Eye (tissue), 1 donor: ENCODE data around the gene C4orf36.
"Not testable (repeated sequence)": the region's sequence is repeated elsewhere in the genome, so short reads cannot be mapped to it uniquely, and the experiment has no call there.

Experiments
- DNase-seq: peaks from one replicate; pipeline ENCODE4 v3.0.0-alpha.2; 2015

Gene C4orf36

DNA sequence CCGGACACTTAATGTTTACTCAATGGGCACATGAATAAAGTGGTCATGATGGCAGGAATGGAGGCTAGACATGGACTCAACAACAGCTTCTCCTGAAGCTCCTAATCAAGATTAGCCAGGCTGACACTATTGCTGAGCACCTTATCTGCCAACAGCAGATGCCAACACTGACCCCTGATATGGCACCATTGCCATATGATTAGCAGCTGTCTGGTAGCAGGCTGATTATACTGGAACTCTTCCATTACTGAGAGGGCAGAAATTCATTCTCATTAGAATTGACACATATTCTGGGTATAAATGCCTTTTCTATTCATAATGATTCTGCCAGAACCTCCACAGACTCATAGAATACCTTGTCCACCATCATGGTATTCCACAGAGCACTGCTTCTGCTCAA lies 24.2 kb upstream of the C4orf36 start:
- DNase-seq = no peak

DNA sequence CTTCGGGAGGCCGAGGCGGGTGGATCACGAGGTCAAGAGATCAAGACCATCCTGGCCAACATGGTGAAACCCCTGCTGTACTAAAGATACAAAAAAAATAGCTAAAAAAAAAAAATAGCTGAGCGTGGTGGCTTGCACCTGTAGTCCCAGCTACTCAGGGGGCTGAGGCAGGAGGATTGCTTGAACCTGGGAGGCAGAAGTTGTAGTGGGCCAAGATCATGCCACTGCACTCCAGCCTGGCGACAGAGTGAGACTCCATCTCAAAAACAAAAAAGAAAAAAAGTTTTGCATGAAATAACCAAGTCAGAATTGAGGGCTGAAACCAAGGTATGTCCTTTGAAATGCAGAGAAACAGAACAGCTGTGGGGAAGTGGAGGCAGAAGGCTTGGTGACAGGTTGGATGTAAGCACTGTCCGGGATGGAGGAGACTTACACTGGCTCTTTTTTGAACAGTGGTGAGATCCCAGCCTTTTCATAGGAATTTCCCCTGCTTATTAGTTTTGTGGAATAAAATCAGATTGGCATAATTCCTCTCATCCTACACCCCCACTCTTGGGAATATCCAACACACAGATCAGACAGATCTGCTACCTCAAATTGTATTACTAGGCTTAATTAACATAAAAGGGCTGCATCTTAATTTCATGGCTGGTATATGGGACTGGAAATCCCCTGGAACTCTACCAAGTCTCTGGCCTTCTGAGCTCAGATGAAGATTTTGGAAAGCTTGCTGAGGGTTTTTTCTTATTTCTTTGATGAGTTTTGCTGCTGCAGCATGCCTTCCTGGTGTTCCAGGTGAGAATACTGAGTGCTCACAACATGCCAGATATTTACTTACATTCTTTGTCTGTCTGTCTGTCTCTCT lies 18.8 kb upstream of the C4orf36 start:
- no peak for DNase-seq

DNA sequence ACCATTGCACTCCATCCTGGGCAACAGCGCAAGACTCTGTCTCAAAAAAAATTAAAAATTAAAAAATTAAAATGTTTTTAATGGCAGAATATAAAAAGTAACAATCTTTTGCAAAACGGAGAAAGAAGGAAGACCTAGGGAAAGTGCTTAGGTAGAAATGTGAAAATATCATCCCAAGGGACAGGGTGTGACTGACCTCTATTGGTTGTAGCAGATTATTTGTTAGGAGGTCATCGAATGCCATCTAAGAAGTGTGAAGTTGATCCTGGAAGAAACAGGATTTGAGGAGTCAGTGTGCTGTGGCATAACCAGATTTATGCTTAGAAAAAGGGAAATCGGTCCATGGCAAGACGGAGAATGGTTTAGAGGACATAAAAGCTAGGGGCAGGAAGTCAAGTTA lies 18.1 kb upstream of the C4orf36 start:
- no peak for DNase-seq

DNA sequence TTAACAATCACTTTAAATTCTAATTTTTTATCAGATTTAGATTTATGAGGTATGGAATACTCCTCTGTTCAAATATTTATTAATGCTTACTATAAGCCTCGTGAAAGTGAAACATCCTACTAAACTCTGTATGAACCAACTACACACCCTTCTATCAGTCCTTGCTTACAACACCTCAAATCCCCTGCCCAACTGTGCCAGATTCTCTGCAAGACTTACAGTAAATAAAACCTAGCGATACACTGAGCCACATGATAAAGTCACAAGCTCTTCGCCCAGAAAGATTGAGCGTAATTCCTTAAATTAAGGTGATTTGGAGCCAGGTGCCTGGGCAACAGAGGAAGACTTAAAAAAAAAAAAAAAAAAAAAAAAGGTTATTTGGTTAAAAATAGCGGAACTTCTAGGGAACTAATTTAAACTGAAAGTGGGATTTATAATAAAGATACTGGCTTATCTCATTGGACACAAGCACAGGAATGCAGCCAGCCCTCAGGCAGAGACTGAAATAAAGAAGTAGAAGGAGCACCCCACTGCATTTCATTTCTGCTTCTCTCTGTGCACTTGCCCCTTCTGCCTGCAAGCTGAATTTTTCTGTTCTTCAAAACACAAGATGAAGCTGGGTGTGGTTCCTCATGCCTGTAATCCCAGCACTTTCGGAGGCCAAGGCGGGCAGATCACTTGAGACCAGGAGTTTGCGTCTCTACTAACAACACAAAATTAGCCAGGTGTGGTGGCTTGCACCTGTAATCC lies 17.5 kb upstream of the C4orf36 start:
- no peak for DNase-seq

DNA sequence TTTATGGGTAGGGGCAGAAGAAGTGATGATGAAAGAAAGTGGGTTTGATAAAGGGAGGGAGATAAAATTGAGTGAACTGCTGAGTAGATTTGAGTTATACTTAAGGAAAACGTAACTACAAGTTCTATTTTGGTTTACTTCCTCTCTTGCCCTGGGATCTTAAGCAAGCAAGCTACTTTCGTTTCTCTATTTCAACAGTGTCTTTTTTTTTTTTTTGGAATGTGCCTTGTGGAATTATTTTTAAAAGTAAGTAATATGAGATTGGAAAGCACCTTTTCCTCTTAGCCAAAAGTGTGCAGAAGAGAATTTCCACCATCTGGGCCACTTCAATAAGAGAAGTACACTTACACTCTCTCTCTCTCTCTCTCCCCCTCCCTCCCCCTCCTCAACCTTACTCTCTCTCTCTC lies 16.0 kb upstream of the C4orf36 start:
- no peak for DNase-seq

DNA sequence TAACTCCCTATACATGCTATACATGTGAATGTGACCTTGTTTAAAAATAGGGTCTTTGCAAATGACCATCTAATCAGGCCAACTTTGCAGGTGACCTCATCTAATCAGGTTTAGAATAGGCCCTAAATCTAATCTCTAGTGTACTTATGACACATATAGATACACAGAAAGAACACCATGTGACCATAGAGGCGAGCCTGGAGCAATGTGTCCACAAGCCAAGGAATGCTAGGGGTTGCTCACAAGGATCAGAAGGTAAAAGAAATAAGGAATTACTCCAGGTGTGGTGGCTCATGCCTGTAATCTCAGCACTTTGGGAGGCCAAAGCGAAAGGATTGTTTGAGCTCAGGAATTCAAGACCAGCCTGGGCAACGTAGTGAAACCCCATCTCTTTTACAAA lies 9.6 kb upstream of the C4orf36 start:
- no peak for DNase-seq

DNA sequence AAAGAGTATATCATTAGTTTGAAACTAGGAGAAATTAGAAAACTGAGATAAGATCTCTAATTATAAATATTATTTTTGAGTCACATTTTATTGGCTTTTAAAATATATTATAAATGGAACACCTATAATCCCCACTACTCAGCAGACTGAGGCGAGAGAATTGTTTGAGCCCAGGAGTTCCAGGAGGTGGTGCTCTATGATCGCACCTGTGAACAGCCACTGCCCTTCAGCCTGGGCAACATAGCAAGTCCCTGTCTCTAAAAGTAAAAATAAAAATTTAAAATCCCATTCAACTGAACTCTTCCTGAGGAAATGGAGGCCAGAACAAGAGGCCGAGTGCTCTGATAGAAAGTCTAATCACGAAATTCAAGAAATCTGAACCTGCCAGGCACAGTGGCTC lies 6.3 kb upstream of the C4orf36 start:
- DNase-seq = no peak

DNA sequence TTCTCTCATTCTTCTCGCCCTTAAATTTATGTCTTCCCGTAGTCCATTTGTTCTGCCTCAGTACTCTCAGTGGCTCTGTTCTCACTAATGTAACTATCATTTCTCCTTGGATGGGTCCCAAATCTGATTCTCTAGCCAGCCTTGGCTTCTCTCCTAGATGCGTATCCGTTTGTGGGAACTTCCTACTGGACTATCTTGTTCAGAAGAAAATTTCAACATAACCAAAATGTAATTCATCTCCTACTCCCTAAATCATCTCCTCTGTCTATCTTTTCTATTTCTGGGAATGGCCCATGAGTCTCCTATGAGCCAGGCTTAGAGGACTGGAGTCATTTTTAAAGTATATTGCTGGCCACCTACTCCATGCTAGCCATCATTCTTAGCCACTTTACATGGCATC lies 4.4 kb upstream of the C4orf36 start:
- no peak for DNase-seq

DNA sequence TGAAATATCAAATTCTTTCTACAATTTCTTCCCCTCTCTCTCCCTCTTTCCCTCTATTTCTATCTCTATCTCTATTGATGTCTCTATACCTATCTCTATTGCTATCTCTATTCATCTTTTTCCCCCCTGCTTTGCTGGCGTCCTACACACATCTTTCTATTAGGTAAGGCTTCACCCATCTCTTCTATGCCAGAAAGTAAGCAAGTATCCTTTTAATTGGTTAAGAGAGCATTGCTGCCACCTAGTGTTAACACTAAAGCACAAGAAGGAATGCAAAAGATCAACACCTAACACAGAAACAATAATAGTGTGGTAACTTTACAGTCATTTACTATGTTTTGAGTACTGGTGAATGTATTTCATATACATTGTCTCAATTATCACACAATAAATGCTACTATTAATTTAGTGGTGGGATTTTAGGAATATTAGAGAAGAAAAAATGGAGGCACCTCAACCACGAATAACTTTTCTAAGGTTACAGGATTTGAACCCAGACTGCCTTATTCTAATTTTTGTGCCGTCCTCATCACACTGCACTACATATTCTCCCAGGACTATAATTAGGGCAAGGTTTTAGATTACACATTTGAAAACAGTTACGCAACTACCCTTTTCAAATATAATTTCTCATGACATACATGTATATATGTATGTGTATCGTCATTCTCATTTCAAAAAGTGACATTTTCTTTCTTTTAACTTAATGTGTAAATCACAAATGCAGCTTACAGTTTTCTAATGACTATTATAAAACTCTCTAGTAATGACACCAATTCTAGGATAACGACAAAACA lies 3.7 kb upstream of the C4orf36 start:
- peak; percentile 90 for DNase-seq

DNA sequence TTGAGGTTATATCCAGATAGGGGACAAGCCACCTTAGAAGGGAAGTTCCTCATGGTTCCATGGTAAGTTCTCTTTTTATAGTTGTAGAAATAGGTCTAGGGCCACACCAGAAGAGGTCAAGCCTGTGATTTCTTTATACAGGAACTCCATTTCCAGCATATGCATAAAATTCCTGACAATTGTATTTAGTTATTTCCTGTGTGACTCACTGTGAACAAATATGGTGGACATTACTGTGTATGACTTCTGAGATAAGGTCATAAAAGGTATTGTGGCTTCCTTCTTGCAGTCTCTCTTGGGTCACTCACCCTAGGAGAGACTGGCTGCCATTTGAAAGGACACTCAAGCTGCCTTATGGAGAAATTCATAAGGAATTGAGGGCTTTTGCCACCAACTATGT lies 2.2 kb upstream of the C4orf36 start:
- no peak for DNase-seq

DNA sequence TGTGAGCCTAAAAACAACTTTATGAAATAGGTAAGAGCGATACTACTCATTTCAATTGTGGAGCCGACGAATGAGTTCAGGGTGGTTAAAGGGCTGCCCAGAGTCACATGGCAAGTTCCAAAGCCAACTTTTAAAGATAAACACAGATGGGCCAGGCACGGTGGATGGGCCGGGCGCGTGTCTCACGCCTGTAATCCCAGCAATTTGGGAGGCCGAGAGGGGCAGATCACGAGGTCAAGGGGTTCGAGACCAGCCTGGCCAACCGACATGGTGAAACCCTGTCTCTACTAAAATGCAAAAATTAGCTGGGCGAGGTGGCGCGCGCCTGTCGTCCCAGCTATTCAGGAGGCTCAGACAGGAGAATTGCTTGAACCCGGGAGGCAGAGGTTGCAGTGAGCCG lies 914 bp upstream of the C4orf36 start:
- no peak for DNase-seq

DNA sequence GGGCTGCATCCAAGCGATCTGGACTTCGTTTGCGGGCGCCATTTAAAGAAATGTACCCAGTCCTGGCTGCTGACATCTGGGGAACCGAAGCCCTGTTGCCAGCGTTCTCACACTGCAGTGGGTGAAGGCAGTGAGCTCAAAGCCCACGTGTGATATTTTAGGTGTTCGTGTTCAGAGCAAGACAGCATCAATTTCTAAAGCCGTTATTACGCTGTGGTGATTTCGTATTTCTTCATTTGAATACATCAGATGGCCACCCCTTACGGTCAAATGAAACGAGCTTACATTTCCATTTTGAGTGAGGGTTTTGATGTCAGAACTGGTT lies 376 bp upstream of the C4orf36 start:
- DNase-seq = no peak

DNA sequence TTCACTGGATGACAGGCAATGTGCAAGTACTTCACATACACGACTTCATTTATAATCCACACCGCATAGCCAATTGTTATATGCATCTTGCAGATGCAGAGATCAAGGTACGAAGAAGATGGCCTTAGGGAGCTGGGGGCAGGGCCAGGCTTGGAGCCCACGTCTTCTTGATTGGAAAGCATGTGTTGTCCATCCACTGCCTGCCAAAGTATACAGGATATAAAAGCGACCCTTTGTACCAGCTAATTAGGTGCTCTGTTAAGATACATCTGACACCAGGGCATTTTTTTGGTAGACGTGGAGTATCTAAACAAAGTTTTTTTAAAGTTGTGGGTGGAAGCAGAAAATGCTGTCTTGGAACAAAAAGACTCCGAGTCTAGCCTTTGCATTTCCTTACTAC lies 1.4 kb downstream of the C4orf36 start:
- DNase-seq = peak; percentile 29

DNA sequence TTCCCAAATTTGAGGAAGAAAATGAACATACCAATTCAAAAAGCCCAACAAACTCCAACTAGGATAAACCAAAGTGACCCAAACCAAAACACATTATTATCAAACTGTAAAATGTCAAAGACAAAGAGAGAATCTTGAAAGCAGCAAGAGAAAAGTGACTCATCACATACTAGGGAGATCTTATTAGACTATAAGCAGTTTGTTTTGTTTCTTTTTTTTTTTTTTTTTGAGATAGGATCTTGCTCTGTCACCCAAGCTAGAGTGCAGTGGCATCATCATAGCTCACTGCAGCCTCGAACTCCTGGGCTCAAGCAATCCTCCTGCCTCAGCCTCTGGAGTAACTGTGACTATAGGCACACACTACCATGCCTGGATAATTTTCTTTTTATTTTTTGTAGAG lies 12.6 kb downstream of the C4orf36 start:
- DNase-seq = no peak

DNA sequence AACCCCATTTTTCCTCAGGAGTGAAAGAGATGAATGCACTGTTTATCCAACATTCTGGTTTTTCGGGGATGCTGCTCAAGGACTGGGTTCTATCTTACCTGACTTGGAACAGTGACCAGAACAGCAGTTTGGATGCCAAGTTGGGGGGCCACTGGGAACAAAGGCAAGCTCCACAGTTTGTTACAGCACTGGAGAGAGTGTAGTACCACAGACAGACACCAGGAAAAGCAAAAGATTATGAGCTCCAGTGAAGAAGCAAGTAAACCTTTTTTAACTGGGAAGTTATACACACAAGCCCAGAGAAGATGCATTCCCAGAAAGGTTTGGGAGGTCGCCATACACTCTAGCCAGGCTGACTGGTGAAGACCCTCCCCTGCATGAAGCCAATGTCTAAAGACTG lies 13.6 kb downstream of the C4orf36 start:
- DNase-seq = no peak

DNA sequence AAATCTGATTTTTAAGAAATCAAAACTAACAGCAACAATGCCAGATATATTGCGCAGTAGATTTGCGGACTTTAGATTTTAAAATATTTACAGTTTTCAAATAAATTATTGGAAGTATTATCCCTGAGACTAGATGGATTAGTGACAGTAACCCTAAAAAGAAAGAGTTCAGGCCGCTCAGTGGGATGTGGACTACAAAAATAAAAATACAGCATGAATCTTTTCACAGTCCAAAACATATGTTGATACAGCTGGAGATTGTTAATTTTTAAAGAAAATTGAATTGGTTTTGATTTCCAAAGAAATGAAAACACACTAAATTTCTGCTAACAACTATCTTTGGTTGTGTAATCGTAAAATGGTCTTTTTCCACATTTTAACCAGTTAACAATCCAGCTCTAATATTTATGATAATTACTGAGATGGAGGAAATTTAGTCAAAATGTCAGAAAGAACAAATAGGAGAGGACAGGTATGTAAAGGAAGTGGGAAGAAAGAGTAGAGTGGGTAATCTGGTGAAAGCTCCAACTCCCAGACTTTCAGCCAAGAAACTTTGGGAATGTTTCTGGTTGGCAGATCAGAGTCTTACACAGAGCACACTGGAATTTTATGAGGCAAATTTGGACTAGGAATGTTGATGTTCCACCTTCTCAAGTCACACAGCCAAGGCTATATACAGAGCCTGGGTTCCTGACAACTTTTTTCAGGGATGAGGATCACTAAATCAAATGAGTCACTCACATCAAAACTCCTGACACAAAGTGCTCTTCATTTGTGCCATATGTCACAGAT lies 15.1 kb downstream of the C4orf36 start:
- peak; percentile 16 for DNase-seq

DNA sequence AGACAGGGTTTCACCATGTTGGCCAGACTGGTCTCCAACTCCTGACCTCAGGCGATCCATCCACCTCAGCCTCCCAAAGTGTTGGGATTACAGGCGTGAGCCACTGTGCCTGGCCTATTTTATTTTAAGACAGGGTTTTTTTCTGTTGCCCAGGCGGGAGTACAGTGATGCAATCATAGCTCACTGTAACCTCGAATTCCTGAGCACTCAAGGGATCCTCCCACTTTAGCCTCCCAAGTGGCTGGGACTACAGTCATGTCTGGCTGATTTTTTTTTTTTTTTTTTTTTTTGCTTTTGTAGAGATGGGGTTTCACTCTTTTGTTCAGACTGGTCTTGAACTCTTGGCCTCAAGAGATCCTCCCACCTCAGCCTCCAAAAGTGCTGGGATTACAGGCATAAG lies 16.8 kb downstream of the C4orf36 start:
- DNase-seq = not testable (repeated sequence)

DNA sequence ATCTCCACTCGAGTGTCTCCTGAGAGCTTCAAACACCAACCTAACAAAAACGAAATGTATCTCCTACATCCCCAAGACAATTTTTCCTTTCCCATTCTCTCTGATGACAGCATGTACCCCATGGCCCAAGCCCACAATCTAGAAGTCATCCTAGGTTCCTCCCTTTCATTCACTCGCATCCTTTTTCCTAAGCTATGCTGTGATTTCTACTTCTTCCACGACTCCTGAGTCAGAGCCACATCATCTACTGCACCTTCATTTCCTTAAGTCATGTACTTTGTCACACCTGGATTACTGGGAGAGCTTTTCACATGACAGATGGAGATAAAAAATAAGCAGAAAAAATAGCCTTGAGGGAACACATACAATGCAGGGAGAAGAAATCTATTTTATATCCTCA lies 20.1 kb downstream of the C4orf36 start:
- no peak for DNase-seq

DNA sequence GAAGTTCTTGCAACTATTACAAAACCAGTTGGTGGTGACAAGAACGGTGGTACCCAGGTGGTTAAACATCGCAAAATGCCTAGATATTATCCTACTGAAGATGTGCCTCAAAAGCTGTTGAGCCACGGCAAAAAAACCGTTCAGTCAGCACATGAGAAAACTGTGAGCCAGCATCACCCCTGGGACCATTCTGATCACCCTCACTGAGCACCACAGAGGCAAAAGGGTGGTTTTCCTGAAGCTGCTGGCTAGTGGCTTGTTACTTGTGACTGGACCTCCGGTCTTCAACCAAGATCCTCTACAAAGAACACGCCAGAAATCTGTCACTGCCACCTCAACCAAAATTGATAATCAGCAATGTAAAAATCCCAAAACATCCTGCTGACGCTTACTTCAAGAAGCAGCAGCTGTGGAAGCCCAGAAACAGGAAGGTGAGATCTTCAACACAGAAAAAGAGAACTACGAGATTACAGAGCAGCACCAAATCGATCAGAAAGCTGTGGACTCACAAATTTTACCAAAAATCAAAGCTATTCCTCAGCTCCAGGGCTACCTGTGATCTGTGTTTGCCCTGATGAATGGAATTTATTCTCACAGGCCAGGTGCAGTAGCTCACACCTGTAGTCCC lies 21.7 kb downstream of the C4orf36 start:
- no peak for DNase-seq

DNA sequence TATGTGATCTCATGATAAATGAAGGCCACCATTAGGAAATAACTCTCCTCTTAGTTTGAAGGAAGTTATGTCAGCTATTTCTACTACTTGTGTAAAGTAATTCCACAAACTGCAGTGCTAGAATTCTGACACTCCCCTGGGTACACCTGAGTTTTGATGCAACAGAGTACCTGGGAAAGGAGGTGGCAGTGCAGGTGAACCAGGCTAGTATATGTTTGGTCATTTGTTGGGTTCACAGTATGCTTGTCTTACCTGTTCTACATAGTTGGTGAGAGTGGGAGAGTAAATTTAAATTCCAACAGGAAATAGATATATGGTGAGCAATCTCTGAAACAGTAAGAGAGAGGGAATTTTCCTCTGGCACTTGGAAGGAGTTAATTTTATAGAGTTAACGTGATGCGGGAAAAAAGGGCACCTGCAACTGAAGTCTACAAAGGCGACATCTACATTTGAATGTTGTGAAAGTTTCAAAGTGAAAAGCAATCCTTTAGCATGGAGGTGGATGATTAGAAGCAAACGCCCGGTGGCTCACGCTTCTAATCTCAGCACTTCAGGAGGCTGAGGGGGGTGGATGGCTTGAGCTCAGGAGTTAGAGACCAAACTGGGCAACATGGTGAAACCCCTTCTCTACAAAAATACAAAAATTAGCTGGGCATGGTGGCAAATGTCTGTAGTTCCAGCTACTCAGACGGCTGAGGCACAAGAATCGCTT lies 34.7 kb downstream of the C4orf36 start:
- DNase-seq = no peak

DNA sequence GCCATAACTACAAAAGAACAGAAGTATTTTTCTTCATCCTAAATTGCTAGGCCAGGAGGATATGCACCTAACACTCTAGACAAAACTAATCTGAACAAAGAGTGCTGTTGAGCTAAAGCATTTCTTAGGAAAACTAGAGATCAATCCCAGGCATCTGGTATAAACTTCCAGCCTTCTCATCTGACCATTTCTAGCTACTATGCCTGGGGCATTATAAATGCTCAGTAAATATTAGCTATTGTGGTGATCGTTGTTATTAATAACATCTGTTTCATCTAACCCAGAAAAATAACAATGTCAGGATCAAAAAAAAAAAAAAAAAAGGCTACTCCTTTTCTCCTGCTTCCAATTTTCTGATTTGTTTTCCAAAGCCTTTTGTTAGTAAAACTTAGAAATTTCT lies 35.3 kb downstream of the C4orf36 start:
- DNase-seq = no peak

DNA sequence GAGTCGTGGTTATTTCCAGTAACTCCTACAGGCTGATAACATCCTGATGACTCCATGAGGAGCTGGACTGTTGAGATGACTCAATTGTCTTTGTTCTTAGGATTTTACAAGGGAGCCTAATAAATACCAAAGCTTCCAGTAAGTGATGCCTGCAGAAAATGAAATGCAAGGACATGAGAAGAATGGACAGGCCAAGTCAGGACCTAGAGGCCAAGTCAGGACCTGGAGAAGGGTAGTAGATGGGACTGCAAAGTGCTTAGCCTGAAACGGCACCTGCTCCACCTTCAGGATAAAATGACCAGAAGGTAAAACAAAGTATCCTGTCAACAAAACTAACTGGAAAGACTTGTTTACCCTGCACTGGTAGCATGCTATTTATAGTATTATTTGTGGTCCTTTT lies 36.6 kb downstream of the C4orf36 start:
- DNase-seq = no peak
